Epithelial cell of prostate (primary cell): ENCODE measurements around the gene CEP55.

Experiments
- DNase-seq: peaks from one replicate; pipeline ENCODE4 v3.0.0-alpha.2; 2011; ENCODE audit warnings: low read depth, low spot score
- H3K27ac ChIP-seq: fragments of 450-650 bp; 2 replicates; pipeline ENCODE4 v1.5.1; 2017; ENCODE audit warnings: mild to moderate bottlenecking

CEP55 gene

GRCh38 chr10:93468461-93469213 lies 27.8 kb upstream of the CEP55 start:
- peak overlapping the region; percentile 99 for H3K27ac ChIP-seq
- no peak for DNase-seq

DNA sequence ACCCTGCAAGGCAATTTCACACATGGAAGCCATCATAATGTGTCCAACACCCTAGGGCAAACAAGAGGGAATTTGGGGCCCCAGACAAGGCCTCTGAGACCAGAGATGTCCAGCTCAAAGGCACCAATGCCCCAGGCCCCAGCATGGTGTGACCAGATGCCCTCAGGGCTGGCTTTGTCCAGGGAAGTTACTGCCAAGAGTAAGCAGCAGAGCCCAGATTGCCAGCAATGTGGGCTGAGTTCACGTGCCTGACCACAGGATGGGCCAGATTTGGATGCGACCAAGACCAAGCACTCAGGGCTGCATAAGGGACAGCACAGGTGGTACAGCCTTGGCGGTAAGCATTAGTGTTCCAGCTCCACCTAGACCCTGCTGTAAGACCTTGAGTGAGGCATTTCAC lies 27.0 kb upstream of the CEP55 start:
- DNase-seq: no peak
- peak overlapping the region; percentile 99 for H3K27ac ChIP-seq

DNA sequence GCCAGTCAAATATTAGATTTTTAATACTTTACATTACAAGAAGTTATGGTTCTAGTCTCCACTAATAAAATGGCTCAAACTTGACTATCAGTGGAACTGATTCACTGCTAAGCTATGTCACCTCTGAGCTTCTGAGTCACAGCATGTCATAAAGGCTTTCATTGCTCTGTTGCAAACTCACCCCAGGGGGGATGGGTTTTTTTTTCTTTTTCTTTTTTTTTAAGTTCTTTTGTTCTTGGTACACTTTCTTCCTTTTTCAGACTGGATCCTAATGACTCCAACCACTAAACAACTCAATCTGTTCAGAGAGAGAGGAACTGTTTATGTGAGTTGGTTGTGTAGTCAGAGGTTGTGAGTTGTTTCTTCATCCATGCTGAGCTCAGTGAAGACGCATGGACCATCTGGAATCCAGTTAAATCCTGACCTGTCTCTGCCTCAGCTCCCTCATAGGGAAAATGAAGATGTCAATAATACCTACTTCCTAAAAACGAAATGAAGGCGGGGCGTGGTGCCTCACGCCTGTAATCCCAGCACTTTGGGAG lies 25.2 kb upstream of the CEP55 start:
- H3K27ac ChIP-seq: peak overlapping the region; percentile 99
- peak; percentile 68 for DNase-seq

DNA sequence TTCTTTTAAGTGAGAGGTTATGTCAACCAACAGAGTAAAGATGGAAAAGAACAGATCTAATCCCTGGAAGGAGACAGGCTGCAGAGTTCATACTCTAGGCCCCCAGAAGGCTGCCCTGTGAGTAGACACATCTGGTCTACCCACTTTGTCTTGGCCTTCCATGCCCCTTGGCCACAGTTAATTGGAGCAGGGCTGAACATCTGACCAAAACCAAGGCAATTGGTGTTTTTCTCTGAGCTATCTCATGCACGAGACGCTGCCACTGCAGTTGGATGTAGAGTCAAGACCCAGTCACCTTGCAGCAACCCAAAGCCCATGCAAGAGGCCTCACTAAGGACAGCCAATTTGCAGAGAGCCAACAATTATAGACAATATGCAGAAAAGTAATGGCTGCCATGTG lies 23.3 kb upstream of the CEP55 start:
- peak overlapping the region; percentile 99 for H3K27ac ChIP-seq

DNA sequence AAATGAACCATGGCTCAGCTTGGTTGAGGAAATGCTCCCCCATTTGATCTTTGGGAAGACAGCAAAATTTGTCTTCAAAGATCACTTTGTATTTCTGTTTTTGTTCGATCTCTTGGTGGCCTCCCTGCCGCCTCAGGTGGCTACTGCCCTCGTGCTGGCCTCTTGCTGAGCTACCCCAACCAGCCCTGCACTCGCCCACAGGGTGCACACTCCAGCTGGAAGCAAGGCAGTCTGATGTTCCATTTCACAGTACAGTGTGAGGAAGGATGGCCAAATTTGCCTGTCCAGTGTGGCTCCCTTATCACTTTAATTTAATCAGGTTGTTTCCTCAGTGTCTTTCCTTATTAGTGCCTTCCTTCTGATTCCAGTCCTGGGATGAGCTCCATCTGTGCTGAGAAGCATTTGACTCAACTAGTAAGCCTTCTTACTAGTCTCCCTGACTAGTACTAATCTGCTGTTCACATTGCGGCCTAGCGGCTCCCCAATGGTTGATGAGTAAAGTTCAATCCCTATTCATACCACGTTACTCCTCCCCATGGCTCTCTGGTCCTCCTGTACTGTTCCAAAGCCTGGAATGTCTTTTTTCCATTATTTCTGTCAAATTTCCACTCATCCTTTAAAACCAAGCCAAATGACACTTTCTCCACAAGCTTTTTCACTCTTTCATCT lies 22.5 kb upstream of the CEP55 start:
- DNase-seq: no peak
- H3K27ac ChIP-seq: peak overlapping the region; percentile 99

More for the DNA sequence above, 23.3 kb upstream of the CEP55 start:
- no peak for DNase-seq

GRCh38 chr10:93475227-93475626 lies 21.2 kb upstream of the CEP55 start:
- peak overlapping the region; percentile 99 for H3K27ac ChIP-seq
- no peak for DNase-seq

DNA sequence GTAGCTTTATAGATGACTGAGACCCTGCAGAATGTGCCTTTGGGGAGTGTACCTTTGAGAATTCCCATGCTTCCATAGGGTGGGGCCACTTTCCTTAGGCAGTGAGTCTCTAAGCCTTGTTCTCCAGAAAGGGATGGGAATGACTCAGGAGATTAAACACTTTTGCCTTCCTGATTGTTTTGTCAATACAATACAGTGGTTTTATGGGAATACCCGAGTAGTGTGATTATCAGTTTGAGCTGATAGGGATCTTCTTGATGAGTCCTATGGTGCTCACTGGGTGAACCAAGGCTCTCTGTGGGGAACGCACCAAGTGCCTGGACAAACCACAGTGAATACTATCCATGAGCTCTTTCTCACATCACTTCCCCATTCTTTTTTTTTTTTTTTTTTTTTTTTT lies 20.5 kb upstream of the CEP55 start:
- DNase-seq: peak; percentile 69
- H3K27ac ChIP-seq: peak overlapping the region; percentile 99

- DNase-seq: no peak
- peak overlapping the region; percentile 99 for H3K27ac ChIP-seq
Observed at GRCh38 chr10:93476756-93477155, 19.7 kb upstream of the CEP55 start.

DNA sequence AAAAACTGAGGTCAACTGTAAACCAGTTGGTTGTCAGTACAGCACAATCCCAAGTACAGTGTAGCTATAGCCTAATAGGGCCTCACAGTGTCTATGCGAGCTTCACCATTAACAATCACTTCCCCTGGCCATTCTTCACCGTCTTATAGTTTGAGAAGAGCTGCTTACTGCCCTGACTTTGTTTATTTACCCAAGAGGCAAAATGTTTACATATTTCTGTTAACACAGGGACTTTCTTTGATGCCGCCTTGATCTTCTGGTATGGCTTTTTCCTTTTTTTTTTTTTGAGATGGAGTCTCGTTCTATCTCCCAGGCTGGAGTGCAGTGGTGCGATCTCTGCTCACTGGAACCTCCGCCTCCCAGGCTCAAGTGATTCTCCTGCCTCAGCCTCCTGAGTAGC lies 17.5 kb upstream of the CEP55 start:
- peak overlapping the region; percentile 99 for H3K27ac ChIP-seq
- no peak for DNase-seq

- no peak for DNase-seq
- peak overlapping the region; percentile 99 for H3K27ac ChIP-seq
Observed at GRCh38 chr10:93481637-93482144, 14.7 kb upstream of the CEP55 start.

GRCh38 chr10:93482145-93482834 lies 14.1 kb upstream of the CEP55 start, which contains the start of gene MYOF:
MYOF (minus strand) TSS chr10:93482334; CDS start chr10:93482194, 140 bp downstream.
- no peak for DNase-seq
- H3K27ac ChIP-seq: peak within 1 kb of the TSS; percentile 99

DNA sequence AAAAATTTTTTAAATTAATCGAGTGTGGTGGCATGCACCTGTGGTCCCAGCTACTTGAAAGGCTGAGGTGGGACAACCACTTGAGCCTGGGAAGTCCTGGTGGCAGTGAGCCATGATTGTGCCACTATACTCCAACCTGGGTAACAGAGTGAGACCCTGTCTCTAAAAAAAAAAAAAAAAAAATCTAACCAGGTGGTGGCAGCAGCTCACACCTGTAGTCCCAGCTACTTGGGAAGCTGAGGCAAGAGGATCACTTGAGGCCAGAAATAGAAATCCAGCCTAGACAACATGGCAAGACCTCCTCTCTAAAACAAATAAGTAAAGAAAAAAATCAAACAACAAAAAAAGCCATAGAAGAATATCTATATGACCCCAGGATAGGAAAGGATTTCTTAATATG lies 10.7 kb upstream of the CEP55 start:
- no peak for DNase-seq
- no peak overlapping the region for H3K27ac ChIP-seq

- H3K27ac ChIP-seq: no peak overlapping the region
Observed at GRCh38 chr10:93488956-93489528, 7.4 kb upstream of the CEP55 start.

DNA sequence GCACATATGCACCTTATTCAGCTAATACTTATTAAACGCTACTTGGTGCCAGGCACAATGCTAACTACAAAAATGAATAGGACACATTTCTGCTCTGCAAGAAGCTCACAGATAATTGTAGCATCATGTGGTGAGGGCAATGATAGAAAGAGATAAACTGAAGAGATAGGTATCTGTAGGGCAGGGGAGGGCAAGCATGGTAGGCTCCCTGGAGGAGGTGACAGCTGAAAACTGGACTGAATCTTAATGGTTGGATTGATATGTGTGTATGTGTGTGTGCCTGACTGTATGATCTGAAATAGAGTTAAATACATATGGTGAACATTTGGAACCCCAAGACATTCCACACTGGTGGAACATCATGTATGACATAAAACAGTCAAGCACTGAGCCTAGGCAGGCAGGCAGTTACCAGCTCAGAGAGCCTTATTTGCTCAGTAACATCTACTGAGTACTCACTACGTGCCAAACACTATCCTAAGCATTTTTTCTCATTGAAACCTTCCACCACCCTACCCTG lies 4.8 kb upstream of the CEP55 start:
- DNase-seq: no peak
- no peak overlapping the region for H3K27ac ChIP-seq

More at GRCh38 chr10:93488956-93489528, 7.4 kb upstream of the CEP55 start:
- no peak for DNase-seq

DNA sequence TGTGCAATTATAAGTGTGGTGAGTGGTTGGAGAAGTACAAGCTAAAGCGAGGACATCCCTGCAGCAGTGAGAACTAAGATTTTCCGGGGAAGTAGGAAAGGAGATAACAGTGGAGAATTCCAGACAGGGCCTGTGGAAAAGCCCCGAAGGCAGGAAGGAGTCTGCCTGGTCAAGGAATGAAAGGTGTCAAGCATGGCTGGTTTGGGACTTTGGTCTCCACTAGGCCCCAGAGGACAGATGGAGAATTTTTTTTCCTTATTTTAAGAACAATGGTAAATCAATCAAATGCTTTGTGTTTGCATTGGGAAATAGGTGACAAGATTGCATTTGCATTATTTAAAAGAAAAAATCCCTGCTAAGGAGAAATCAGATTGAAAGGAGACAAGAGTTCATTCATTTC lies 3.2 kb upstream of the CEP55 start:
- DNase-seq: no peak
- no peak overlapping the region for H3K27ac ChIP-seq

DNA sequence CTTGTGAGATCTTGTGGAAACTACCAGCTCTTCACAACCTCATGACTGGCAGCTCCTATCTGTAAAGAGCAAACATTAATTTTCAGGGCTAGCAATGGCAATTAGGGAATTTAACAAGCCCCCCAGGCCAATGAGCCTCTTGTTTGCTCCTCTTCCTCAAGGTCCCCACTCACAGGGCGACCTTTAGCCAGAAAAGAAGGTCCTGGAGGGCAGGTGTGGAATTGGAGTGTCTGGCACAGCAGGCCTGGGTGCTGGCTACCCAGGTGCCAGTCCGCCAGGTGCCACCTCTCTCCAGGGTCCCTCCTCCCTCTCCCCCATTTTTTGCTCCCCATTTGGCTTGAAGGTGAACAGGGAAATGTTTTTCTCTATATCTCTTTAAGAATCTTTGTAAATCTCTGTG lies 1.9 kb upstream of the CEP55 start:
- H3K27ac ChIP-seq: no peak overlapping the region
- no peak for DNase-seq

DNA sequence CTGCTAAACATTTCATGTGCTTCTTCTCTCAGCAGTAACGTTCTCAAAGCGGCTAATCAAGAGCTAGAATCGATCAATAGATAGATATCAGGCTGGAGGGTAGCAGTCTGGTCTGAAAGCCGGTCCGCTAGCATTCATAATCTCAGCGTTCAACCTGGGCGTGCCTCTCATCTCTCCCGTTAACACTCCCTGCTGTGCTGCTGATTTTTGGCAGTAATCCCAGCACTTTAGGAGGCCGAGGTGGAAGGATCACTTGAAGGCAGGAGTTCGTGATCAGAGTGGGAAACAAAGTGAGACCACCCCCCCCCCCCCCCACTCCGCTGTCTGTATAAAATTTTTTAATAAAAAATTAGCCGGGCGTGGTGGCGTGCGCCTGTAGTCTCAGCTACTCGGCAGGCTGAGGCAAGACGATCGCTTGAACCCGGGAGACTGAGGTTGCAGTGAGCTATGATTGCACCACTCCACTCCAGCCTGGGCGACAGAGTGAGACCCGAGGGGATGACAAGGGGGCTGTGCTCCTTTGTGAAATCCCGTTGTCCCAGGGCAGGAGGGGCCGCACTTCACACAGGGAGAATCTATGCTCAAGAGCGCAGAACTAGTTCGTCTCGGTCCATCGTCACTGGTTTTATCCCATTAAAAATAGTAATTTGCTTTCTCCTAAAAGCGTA lies 624 bp upstream of the CEP55 start:
- H3K27ac ChIP-seq: peak overlapping the region; percentile 64
- no peak for DNase-seq

- no peak overlapping the region for H3K27ac ChIP-seq
- no peak for DNase-seq
Observed at GRCh38 chr10:93498166-93498565, 1.8 kb downstream of the CEP55 start.

DNA sequence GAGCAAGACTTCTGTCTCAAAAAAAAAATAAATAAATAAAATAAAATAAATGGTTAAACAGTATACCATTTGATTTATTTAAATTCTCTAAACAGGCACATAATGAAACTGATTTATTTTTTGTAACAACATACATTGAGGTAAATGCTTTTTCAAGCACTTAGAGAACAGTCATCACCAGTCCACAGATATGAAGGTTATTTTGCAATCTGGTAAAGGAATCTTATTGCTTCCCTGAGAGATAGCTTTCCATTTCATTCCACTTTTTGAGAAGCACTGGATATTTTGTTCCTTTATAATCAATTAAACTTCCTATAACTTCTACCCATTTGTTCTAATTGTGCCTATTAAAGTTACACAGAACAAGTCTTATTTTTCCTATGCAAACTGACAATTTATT lies 5.2 kb downstream of the CEP55 start:
- no peak overlapping the region for H3K27ac ChIP-seq
- no peak for DNase-seq

GRCh38 chr10:93503075-93503474 lies 6.7 kb downstream of the CEP55 start:
- H3K27ac ChIP-seq: no peak overlapping the region

More at GRCh38 chr10:93503075-93503474, 6.7 kb downstream of the CEP55 start:
- no peak for DNase-seq
